Muscle layer of colon (tissue), 2 donors: ENCODE results near the gene SEMA5A.

Experiments used
- H3K27ac ChIP-seq: one replicate; pipeline ENCODE4 v1.7.0; 2013; ENCODE audit warnings: low read depth, mild to moderate bottlenecking, low read length, moderate library complexity
- H3K27me3 ChIP-seq, 2 donors: one replicate each; pipeline ENCODE4 v1.7.0; 2013; ENCODE audit warnings: low read length in 2 of 2, mild to moderate bottlenecking in 2 of 2; ENCODE audit not compliant: insufficient read depth in 2 of 2, control insufficient read depth in 1 of 2
- H3K36me3 ChIP-seq: one replicate; pipeline ENCODE4 v1.7.0; 2013; ENCODE audit warnings: mild to moderate bottlenecking, low read length; ENCODE audit not compliant: insufficient read depth
- H3K4me1 ChIP-seq: one replicate; pipeline ENCODE4 v1.7.0; 2013; ENCODE audit warnings: mild to moderate bottlenecking, low read length; ENCODE audit not compliant: insufficient read depth
- H3K4me3 ChIP-seq, 2 donors: one replicate each; pipeline ENCODE4 v1.7.0; 2013; ENCODE audit warnings: low read length in 2 of 2, low read depth in 1 of 2, mild to moderate bottlenecking in 1 of 2, moderate library complexity in 1 of 2
- H3K9ac ChIP-seq: one replicate; pipeline ENCODE4 v1.7.0; 2013; ENCODE audit warnings: low read length
- H3K9me3 ChIP-seq: one replicate; pipeline ENCODE4 v1.7.0; 2013; ENCODE audit warnings: mild to moderate bottlenecking, low read length
- donor health status: abdominal sarcoma.
- donor health status: Adenocarcinoma of cecum.

The SEMA5A gene

GRCh38 chr5:9545136-9545991 is 511 bp downstream of the SEMA5A start:
- H3K4me1 ChIP-seq = peaks cover 10% of the 10 kb centered on the region
- no peak overlapping the region for H3K9ac ChIP-seq
- H3K27me3 ChIP-seq = no peaks in the 10 kb centered on the region
- peak overlapping the region; percentile 71 to 78 for H3K4me3 ChIP-seq
- no peaks in the 10 kb centered on the region for H3K9me3 ChIP-seq
- peaks cover 4% of the 10 kb centered on the region for H3K36me3 ChIP-seq
- peak overlapping the region; percentile 38 for H3K27ac ChIP-seq

- H3K4me3 ChIP-seq = peak overlapping the region; percentile 52 to 78
- no peak overlapping the region for H3K9ac ChIP-seq
- H3K9me3 ChIP-seq = no peaks in the 10 kb centered on the region
- H3K36me3 ChIP-seq = peaks cover 4% of the 10 kb centered on the region
- H3K27me3 ChIP-seq = no peaks in the 10 kb centered on the region
- peaks cover 10% of the 10 kb centered on the region for H3K4me1 ChIP-seq
- no peak overlapping the region for H3K27ac ChIP-seq
These were observed 1.3 kb downstream of the SEMA5A start for GRCh38 chr5:9544502-9545135.

- Histone ChIP-seq H3K4me3 (peak overlapping the region; percentile 52 to 78), H3K4me1 (peaks cover 10% of the 10 kb centered on the region), H3K27me3 (no peaks in the 10 kb centered on the region), H3K9ac (no peak overlapping the region), H3K36me3 (peaks cover under 1% of the 10 kb centered on the region), H3K9me3 (no peaks in the 10 kb centered on the region), H3K27ac (no peak overlapping the region)
These were observed 1.8 kb downstream of the SEMA5A start for GRCh38 chr5:9544056-9544455.

GRCh38 chr5:9543311-9543920 is 2.5 kb downstream of the SEMA5A start:
- H3K27ac ChIP-seq = no peak overlapping the region
- H3K4me1 ChIP-seq = peaks cover 12% of the 10 kb centered on the region
- no peaks in the 10 kb centered on the region for H3K36me3 ChIP-seq
- H3K4me3 ChIP-seq = no peak overlapping the region
- H3K27me3 ChIP-seq = no peaks in the 10 kb centered on the region
- H3K9ac ChIP-seq = no peak overlapping the region
- H3K9me3 ChIP-seq = no peaks in the 10 kb centered on the region

- H3K9ac ChIP-seq = no peak overlapping the region
- no peaks in the 10 kb centered on the region for H3K36me3 ChIP-seq
- H3K4me3 ChIP-seq = no peak overlapping the region
- peaks cover 6% of the 10 kb centered on the region for H3K4me1 ChIP-seq
- H3K27me3 ChIP-seq = no peaks in the 10 kb centered on the region
- H3K27ac ChIP-seq = no peak overlapping the region
- no peaks in the 10 kb centered on the region for H3K9me3 ChIP-seq
These were observed 5.1 kb downstream of the SEMA5A start for GRCh38 chr5:9540791-9541190.

- Histone ChIP-seq H3K4me3 (no peak overlapping the region), H3K9me3 (no peaks in the 10 kb centered on the region), H3K27me3 (no peaks in the 10 kb centered on the region), H3K9ac (no peak overlapping the region), H3K27ac (no peak overlapping the region), H3K36me3 (no peaks in the 10 kb centered on the region), H3K4me1 (peaks cover 6% of the 10 kb centered on the region)
These were observed 7.4 kb downstream of the SEMA5A start for GRCh38 chr5:9538504-9538903.

- Histone ChIP-seq H3K9ac (no peak overlapping the region), H3K27me3 (no peaks in the 10 kb centered on the region), H3K4me3 (no peak overlapping the region), H3K27ac (no peak overlapping the region), H3K9me3 (no peaks in the 10 kb centered on the region), H3K4me1 (peaks cover 6% of the 10 kb centered on the region), H3K36me3 (no peaks in the 10 kb centered on the region)
These were observed 8.4 kb downstream of the SEMA5A start for GRCh38 chr5:9537223-9538141.

- Histone ChIP-seq H3K27ac (no peak overlapping the region), H3K9me3 (no peaks in the 10 kb centered on the region), H3K27me3 (no peaks in the 10 kb centered on the region), H3K4me3 (no peak overlapping the region), H3K9ac (no peak overlapping the region), H3K4me1 (peaks cover 6% of the 10 kb centered on the region), H3K36me3 (no peaks in the 10 kb centered on the region)
These were observed 9.2 kb downstream of the SEMA5A start for GRCh38 chr5:9536717-9537116.

GRCh38 chr5:9534881-9535517 is 10.9 kb downstream of the SEMA5A start:
- no peak overlapping the region for H3K27ac ChIP-seq
- H3K9ac ChIP-seq = no peak overlapping the region
- H3K4me3 ChIP-seq = no peak overlapping the region
- H3K4me1 ChIP-seq = peaks cover 6% of the 10 kb centered on the region
- H3K36me3 ChIP-seq = no peaks in the 10 kb centered on the region
- no peaks in the 10 kb centered on the region for H3K27me3 ChIP-seq
- no peaks in the 10 kb centered on the region for H3K9me3 ChIP-seq

GRCh38 chr5:9533562-9534364 is 12.1 kb downstream of the SEMA5A start:
- H3K27me3 ChIP-seq = no peaks in the 10 kb centered on the region
- no peaks in the 10 kb centered on the region for H3K9me3 ChIP-seq
- no peak overlapping the region for H3K27ac ChIP-seq
- H3K9ac ChIP-seq = no peak overlapping the region
- peaks cover 6% of the 10 kb centered on the region for H3K4me1 ChIP-seq
- H3K36me3 ChIP-seq = no peaks in the 10 kb centered on the region
- H3K4me3 ChIP-seq = no peak overlapping the region
